HG02981 (cell line): ENCODE results near the gene URB2.

ENCODE experiments used
- ATAC-seq: cut with Tn5 transposase; IDR thresholded peaks from one replicate; pipeline ENCODE4 v1.9.1; 2021; ENCODE audit warnings: mild to moderate bottlenecking, moderate library complexity; ENCODE audit not compliant: unreplicated experiment

URB2 gene

DNA sequence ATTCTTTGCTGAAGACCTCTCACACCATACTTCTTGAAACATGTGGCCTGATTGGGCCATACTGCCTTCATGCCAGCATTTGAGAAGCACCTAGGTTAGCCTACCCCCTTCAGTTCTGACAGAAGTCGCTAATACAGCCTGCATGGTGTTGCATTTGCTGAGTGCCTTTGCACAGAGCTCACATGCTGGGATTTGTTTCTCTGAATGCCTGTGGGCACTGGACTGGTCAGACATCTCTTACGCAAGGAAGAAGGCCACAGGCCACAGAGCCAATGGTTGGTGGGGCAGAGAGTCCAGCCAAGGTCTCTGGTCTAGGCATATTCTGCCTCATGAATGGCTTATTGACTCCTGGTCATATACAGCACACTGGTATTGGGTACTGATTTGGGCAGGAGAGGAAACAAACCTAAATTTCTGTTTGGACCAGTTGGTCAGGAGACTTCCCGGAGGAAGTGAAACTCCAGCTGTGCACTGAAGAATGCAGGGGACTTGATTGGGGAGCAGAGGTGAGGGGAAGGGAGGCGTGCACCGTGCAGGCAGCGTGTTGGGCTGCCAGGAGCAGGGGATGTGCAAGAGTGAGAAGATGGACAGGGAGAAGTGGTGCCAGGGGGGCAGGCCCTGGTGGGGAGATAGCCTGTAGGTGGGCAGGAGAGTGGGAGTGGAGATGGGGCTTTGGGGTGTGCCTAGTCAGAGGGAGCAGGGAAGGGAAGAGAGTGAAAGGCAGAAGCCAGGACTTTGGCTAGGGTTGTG is 18.1 kb downstream of the URB2 start:
- no peak for ATAC-seq

DNA sequence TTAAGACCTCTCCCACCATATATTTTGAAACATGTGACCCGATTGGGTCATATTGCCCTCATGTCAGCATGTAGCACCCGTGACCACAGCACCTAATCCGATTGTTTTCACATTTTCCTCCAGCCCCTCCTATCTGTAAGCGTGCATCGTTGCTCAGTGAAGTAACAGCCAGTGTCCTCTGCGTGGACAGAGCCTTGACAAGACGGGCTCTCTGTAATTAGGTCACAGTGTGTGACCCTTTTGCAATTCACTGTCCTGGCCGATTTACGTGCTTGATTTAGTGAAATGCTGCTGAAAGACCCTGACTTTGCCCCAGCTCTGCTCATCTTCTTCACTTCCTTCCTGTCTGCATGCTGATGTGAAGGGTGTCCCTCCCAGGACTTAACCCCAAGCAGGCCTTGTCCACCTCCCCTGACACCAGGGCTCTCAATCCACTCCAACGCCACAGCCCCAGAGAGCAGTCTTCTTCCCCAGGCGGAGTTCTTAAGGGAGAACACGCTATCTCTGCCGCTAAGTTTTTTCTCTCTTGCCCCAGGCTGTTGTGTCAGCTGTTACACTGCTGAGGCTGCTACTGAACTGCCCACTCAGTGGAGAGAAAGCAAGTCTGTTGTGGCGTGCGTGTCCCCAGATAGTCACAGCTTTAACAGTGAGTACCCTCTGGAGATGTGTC is 19.4 kb downstream of the URB2 start:
- ATAC-seq: no peak

DNA sequence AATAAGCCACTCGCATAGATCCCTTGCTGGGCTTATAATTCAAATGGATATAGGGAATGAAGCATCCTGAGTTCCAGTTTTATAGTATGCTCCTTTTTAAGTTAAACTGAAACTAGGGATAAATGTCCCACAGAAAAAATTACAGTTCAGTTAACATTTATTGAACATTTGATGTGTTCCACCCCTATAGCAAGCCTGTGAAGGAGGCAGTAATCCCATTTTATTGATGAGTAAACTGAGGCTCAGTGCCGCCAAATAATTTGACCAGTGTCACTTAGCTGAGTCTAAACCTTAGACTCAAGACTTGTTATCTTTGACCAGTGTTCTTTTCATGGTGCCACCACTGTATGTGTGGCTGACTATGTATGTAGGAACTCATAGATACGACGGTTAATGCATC is 22.4 kb downstream of the URB2 start:
- no peak for ATAC-seq

DNA sequence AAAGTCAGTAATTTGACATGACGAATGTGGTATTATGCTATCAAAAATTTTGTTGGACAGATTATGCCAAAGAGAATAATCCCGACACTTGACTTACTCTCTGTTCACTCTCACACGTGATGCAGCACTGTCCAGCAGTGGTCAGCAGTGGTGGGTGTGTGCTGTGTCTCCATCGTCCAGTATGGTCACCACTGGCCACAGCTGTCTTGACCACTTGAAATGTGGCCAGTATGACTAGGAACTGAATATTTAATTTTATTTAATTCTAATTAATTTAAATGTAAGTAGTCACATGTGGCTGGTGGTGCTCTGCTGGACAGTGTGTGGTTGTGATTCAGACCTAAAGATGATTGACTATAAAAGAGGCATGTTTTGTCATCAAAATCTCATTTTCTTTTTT is 24.0 kb downstream of the URB2 start:
- no peak for ATAC-seq

DNA sequence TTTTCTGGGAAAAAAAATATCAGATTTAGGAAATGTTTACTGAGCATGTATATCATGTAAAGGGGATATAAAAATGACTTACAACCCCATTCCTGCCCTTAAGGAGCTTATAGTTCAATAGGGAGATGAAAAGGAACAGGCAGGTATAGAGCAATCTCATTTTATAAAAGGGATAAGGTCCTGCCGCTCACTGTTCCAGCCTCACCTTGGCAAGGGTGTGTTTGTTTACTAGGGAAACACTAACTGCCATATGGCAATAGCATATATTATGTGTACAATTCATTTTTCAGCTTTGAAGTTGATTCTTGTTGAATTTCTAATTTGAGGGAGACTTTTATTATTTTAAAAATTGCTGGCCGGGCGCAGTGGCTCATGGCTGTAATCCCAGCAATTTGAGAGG is 25.5 kb downstream of the URB2 start:
- ATAC-seq: no peak

DNA sequence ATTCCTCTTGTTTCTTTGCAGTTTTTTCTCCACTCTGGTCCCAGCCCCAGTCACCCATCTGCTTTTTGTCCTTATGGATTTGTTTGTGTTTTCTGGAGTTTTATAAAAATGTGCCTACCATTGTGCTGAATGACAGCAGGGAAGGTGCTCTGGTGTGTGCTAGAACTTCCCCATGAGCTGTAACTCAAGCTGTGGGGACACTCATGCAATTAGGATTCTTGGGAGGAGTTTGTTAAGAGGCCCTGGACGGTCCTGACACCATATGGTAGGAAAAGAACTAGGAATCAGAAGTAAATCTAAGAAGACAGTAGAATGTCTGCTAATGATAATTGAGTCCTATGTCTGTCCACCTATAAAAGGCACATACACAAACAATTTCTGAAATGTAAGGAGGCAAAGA is 27.4 kb downstream of the URB2 start:
- no peak for ATAC-seq

DNA sequence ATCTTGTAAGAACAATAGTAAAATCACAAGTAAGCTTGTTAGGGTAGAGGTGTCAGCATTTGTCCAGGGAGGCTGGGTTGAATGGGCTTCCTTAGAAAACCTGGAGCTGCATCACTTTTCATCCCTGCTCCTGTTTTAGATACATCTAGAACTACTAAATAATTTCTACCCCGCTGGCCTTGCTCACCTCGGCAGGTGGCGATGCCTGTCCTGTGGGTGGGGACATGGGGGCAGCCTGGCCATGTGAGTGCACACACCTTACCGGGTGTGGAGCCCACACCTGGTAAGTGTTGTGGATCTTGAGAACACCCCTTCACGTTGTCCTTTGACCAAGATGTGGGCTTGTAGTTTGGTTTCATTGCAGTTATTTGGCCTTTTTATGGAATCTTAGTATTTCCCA is 29.7 kb downstream of the URB2 start:
- no peak for ATAC-seq

DNA sequence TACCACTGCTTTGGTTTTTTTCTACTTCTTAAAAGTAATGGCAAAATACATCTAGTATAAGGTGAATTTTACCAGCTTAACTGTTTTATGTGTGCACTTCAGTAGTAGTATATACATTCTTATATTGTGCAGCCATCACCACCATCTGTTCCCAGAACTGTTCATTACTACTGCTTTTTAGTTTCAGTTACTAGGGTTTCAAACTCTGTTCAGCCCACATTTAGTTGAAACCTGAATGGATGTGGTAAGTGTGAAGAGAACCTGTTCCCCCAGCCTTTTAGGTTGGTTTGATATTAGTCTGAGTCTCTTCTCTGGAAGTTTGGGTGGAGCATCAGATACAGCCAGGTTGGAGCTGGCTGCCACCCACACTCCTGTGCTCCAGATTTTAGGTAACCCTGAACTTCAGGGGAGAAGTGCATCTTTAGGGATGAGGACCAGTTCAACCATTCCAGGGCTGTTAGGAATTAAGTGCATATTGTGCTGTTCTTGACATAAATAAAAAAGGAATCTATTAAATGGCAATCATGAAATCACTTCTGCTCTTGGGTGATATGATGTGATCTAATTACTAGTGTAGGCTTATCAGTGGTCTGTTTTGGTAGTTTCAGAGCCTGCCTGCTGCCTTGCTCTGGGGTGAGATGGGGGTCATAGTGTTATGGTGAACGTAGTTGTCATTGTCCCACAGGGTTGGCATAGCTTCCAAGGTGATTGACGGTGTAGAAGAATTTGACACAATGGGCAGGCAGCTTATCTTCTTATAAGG is 32.1 kb downstream of the URB2 start:
- no peak for ATAC-seq

DNA sequence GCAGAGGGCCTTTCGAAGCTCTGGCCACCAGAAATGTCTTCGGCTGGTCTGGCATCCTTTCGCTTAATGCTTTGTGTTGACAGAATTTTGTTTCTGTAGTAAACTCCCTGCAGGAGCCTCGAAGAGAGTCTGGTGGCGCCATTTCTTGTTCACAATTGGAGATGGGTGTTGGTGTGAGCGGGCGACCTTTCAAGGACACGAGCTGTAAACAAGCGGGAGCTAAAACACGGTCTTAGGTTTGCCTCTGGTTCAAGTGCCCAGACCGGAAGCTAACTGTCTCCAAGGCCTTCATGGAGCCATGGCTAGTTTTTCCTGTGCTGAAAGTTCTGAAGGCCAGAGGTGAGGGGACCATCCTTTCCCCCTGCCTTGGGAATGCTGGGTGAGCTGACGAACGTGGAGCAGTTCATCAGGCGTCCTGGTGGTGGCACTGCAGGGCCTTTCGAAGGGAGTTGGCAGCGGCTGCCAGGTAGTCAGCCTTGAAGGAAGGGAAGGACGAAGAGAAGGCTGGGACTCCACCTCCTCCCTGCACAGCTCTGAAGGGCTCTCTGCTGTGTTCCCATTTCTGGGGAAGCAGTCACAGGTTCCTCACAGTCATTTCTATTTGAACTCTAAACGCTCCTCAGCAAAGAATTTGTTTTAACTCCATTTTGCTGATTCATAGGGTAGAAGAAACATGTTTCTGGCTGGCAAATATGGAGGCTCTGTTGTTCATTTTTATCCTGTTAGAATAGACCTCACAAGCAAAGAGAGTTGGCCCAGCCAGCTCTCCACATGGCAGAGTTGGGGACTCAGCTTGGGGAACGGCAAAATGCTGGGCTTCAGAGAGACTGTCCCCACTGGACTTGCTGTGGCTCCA is 35.2 kb downstream of the URB2 start:
- no peak for ATAC-seq

DNA sequence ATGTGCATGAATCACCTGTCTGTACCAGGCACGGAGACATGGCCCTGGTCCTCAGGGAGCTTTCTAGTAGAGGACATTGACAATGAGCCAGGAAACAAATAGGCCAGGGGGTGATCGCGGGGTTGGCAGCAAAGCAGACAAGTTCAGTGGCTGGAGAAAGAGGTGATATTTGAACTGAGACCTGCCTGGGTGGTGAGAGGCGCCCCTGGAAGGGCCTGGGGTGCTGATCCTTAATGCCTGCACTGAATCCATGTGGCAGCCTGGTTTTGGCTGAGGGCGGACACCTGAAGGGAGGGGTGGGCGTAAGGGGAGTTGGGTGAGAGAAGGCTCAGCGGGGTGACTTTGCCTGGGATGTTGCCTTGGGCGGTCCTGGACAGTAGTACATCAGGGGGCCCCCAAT is 35.9 kb downstream of the URB2 start:
- ATAC-seq: no peak

DNA sequence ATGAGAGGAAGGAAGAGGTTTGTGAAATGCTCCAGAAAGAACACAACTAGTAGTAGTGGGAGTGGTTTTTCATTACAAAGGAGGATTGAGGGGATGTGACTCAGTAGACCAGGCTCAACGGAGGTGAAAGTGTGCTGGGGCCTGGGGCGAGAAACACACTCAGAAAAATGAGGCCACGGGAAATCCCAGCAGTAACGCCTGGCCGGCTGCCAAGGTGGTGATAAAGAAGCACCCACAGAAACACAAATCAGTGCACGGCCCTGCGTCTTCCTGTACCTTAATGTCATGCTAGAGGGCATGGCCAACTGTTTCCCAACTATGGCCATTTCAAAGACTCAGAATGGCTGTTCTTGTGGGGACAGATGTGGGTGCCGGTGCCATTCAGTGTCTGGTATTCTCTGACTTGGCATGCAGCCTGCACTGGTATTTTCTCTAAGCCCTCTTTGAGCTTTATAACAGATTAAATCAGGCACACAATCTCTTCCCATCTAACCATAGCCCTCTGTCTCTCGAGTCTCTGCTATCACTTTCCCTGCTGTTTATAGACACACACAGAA is 38.2 kb downstream of the URB2 start:
- peak; percentile 62 for ATAC-seq

DNA sequence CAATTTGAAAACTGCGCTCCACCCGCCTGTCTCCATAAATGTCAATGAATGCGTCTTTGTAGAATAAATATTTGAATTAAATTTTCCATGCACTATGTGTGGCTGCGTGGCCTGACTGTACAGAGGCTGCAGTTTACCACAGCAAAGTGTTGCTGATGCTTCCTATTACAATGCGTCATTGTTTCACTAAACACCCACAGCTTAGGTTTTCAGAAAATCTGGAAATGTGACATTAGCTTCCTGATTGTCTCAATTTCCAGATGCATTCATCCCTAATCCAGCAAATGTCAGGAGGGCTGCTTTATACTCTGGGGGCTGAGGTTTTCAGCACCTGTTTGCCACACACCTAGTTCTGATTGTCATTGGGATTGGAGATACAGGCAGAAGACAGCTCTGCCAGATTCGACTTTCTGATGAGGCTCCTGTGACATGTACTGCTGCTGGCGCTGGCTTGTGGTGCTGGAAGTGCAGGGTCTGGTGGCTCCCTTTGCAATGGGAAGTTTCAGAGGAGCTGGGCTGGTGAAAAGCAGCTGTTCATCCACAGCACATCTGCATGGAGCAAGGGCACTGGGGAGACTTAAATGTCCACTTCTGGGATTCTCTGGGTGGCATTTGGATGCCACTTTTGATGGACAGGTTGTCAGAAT is 40.0 kb downstream of the URB2 start:
- ATAC-seq: no peak

DNA sequence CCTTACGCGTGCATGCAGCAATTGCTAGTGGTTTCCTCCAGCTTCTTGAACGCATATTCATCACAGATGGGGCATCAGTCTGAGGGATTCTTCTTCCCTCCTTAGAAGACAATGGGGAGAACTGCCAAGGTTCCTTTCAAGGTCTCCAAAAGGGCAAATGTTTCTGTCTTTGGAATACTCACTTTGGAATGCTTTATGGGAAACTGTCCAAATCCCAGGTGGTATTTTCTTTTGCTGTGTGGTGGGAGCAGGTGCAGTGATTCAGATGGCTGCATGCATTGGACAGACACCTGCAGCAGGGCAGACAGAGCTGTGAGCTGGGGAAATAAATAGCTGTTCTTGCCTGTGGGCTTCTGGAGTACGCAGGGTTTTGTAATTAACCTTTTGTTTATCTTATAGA is 40.5 kb downstream of the URB2 start:
- no peak for ATAC-seq

DNA sequence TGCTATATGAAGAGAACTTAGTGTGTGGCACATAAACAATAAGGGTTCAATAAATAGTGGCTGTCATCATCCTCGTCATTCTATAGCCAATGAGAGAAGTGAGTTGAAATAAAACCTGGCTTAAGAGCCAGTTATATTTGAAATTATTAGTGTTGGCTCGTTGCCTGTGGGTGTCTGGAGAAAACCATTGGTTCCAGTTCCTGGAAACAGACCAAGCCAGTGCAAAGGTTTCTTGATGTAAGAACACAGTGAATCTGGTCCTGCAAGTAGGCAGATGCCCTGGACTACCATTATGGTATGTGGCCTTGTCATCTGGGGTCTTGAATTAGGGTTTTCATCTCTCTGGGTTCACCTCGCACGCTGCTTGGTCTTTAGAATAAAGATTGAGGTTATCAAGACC is 43.3 kb downstream of the URB2 start:
- ATAC-seq: no peak

DNA sequence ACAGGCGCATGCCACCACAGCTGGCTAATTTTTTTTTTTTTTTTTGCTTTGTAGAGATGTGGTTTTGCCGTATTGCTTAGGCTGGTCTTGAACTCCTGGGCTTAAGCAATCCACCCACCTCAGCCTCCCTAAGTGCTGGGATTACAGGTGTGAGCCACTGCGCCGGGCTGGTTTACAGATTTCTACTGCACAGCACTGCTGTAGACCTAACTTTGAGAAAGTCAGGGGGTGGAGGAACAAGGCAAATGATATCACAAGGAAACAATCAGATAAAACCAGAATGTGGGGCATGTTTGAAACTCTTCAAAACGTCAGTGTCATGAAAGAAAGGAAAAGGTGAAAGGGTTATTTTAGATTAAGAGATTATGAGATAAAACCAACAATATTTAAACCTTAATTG is 45.3 kb downstream of the URB2 start:
- no peak for ATAC-seq

DNA sequence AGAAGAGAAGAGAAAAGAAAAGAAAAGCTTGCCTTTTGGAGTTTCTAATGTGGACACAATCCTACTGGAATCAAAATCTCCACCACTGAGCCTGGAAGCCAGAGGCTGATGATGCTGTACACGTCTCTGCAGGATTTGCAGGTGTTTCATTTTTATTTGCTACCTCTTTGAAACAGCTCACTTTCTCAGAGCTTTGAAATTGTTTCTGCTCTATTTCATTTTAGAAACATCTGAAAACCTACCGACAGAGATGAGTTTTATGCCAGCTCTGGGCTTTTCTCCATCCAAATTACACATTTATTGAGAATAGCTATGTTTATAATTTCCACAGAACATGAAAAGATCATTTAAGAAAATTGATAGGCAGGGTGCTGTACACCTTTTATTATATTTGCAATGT is 46.2 kb downstream of the URB2 start:
- no peak for ATAC-seq

DNA sequence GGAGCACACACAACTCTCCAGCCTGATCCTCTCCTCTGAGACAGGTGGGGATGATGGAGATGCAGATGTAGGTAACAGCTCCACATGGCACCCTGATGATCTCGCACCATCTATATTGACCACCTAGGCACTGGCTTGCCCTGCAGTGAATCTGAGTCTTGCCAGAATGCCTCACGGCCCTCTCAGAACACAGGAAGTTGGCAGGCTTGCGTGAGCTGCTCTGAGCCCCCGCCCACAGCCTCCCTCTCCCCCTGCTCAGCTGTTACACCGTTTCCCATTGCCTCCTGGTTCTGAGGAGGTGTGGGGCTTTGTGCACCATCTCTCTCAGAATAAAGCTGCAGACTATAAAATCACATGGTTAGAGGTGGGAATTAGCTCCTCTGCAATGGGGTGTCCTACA is 48.0 kb downstream of the URB2 start:
- ATAC-seq: no peak

DNA sequence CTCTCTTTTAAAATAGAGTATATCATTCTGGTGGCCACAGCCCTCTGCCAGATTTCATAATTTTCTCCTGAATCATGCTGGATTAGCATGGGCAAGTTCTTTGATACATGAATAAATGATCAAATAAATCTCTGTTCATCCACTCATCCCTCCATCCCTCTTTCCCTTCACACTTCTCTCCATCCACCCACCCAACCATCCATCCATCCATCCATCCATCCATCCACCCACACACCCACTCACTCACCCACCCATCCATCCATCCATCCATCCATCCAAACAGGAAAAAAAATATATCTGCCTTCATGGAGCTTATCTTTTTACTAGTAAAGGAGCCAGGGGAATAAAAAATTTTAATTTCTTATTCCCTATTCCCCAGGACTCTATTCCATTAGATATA is 49.3 kb downstream of the URB2 start:
- ATAC-seq: no peak

DNA sequence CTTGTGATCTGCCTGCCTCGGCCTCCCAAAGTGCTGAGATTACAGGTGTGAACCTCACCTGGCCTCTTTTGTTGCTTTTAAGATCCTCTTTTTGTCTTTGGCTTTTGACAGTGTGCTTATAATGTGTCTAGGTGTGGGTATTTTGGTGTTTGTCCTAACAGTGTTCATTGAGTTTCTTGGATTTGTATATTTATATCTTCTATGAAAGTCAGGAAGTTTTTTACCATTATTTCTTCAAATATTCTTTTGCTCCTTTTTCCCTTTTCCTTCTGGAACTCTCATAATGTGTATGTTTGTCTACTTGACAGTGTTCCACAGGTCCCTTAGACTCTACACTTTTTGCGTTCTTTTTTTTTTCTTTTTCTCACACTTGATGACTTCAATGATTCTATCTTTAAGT is 59.1 kb downstream of the URB2 start:
- no peak for ATAC-seq

DNA sequence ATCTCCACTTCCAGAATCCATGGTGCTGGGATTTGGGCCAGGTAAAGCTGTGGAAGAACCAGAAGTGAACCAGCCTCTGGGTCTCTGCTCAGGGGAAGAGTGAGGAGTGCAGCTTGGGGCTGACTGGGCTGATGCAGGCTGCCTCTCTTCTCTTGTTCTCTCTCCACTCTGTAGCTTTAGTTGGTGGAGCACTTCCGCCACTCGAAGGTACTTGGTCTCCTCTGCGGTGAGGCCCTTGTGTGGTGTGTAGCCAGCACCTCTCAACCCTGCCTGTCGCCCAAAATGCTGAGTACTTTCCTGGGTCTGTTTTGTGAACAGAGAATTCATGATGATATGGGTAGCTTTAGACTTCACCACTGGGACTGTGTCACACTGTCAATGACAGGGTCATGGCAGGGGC is 63.2 kb downstream of the URB2 start:
- ATAC-seq: no peak
